Spleen (tissue), 11 donors: ENCODE data around the gene NT5DC2. TPM values are rescaled to one million over a fixed set of nuclear protein-coding genes. Genes with fewer than 3 reads are reported as not detected.
A peak's percentile ranks its signal among the peaks of the same experiment; 100 is the strongest.

Experiments used
- DNase-seq: peaks from one replicate; pipeline ENCODE4 v3.0.0-alpha.2; 2020
- H3K27ac ChIP-seq, 8 donors: fragments of 200-600 bp; sonication (generic) in 7 of 8; 1 replicate in 4 of 8; 2 replicates in 4 of 8; pipeline versions ENCODE4 v1.5.0 to v1.8.0; 2016 to 2021; ENCODE audit warnings: inconsistent platforms in 4 of 8, mild to moderate bottlenecking in 4 of 8, moderate library complexity in 1 of 8
- H3K27me3 ChIP-seq, 7 donors: fragments of 200-600 bp; sonication (generic) in 6 of 7; replicated peaks in 1 of 7; 1 replicate in 4 of 7; 2 replicates in 3 of 7; pipeline versions ENCODE4 v1.5.0 to v1.8.0; 2016 to 2021; ENCODE audit warnings: inconsistent platforms in 3 of 7, mild to moderate bottlenecking in 1 of 7
- H3K36me3 ChIP-seq, 6 donors: fragments of 200-600 bp; sonication (generic) in 5 of 6; 1 replicate in 4 of 6; 2 replicates in 2 of 6; pipeline versions ENCODE4 v1.5.0 to v1.8.0; 2016 to 2021; ENCODE audit warnings: inconsistent platforms in 2 of 6
- H3K4me1 ChIP-seq, 6 donors: fragments of 200-600 bp; sonication (generic) in 5 of 6; 1 replicate in 3 of 6; 2 replicates in 3 of 6; pipeline versions ENCODE4 v1.5.0 to v1.8.0; 2016 to 2021; ENCODE audit warnings: inconsistent platforms in 3 of 6
- H3K4me3 ChIP-seq, 8 donors: fragments of 200-600 bp; sonication (generic) in 7 of 8; 1 replicate in 4 of 8; 2 replicates in 4 of 8; pipeline versions ENCODE4 v1.5.0 to v1.8.0; 2016 to 2021; ENCODE audit warnings: inconsistent platforms in 4 of 8, mild to moderate bottlenecking in 4 of 8, moderate library complexity in 2 of 8
- H3K9me3 ChIP-seq, 8 donors: fragments of 200-600 bp; sonication (generic) in 7 of 8; 1 replicate in 4 of 8; 2 replicates in 4 of 8; pipeline versions ENCODE4 v1.5.0 to v1.8.0; 2016 to 2021; ENCODE audit warnings: inconsistent platforms in 4 of 8
- CTCF ChIP-seq, 11 experiments: fragments of 200-600 bp in 7 of 11; fragments of 450-650 bp in 4 of 11; sonication (generic) in 4 of 11; IDR thresholded peaks in 8 of 11; conservative IDR thresholded peaks in 3 of 11; 1 replicate in 7 of 11; 2 replicates in 4 of 11; pipeline versions ENCODE4 v1.4.0 to v1.8.0; 2016 to 2021; ENCODE audit warnings: antibody characterized with exemption in 11 of 11, inconsistent platforms in 4 of 11, mild to moderate bottlenecking in 1 of 11
- POLR2A ChIP-seq, 3 donors: fragments of 450-650 bp; IDR thresholded peaks; one replicate each; pipeline ENCODE4 v1.5.1; 2017; ENCODE audit warnings: antibody characterized with exemption in 3 of 3, mild to moderate bottlenecking in 1 of 3
- POLR2AphosphoS5 ChIP-seq, 3 donors: sonication (generic); formaldehyde crosslinking; IDR thresholded peaks; one replicate each; pipeline ENCODE4 v1.5.1; 2017; ENCODE audit warnings: antibody characterized with exemption in 3 of 3
- WGBS, 5 donors: extraction: QIAGEN DNeasy Blood & Tissue Kit in 3 of 5; methylation state at CpG; one replicate each; pipeline versions ENCODE4 v1.1.5 to v1.1.7; 2013 to 2018; 5-methylcytosine and 5-hydroxymethylcytosine counted together
- intact Hi-C: fragments of 100-400 bp; cut with DNase I; formaldehyde crosslinking; loops from one replicate; pipeline ENCODE4 v1.15.0; 2023; ENCODE audit warnings: low total_unique reads
- polyA plus RNA-seq, 3 donors: library from polyadenylated mRNA; stranded (reverse); fragments of 200-250 nt; gene quantifications; one replicate each; pipeline ENCODE4 v1.2.1, GENCODE V29; 2013
- total RNA-seq, 7 donors: library from RNA; depleted of rRNA in 3 of 7; stranded (reverse); fragments of >200 nt in 3 of 7; fragmentation: NEBNext Ultra II Directional in 4 of 7; extraction: Animal tissue kit (Norgen Biotek cat#: 25700) in 4 of 7; gene quantifications; one replicate each; pipeline versions ENCODE4 v1.1.0 to v1.2.1, GENCODE V29; 2016 to 2021
- donor health status: healthy with polysubstance abuse.
- donor health status: DM: no; HTN: no; CAD: no; lungs with moderate emphysema.
- donor health status: DM: no; HTN: no; CAD: no.
- donor health status: Bipolar disorder and iron deficiency.
- donor health status: healthy.
- donor health status: DM: no; HTN: no; CAD: no.
- donor health status: DM: yes; HTN: yes; CAD: no.

The NT5DC2 gene
- total and polyA plus RNA-seq, 10 donors, result 7.8 to 26.0 (median 11.3) TPM

DNA sequence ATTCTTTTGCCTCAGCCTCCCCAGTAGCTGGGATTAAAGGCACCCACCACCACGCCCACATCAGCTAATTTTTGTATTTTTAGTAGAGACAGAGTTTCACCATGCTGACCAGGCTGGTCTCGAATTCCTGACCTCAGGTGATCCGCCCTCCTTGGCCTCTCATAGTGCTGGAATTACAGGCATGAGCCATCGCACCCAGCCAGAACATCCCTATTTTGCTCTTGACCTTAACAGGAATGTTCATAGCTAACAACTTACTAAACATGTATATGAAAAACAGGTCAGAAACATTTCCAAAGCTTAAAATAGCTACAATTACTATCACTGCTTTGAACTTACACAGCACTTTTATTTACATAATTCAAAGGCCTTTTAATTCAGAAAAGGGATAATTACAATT is 36.4 kb upstream of the NT5DC2 start:
- intact Hi-C loops, result no loop called here
- H3K36me3 ChIP-seq, result peaks cover 4 to 98% (median 34%) of the 10 kb centered on the region in 6 donors
- H3K9me3 ChIP-seq, result no peaks in the 10 kb centered on the region

GRCh38 chr3:52568069-52568468 is 34.4 kb upstream of the NT5DC2 start:
- 89 to 100% (median 96%) methylated on average over 2 of the region's 2 CpGs for WGBS, 5 donors
- TF ChIP-seq CTCF (IDR thresholded peaks at IDR 0.05 in 8 of 11, conservative IDR thresholded peaks at IDR 0.05 in 3 of 11) (no peak), POLR2AphosphoS5 (IDR thresholded peaks at IDR 0.05) (no peak), POLR2A (IDR thresholded peaks at IDR 0.05) (no peak)
- H3K36me3 ChIP-seq, result peaks cover 0 to 98% (median 31%) of the 10 kb centered on the region in 6 donors
- no peak for DNase-seq
- intact Hi-C loops, result no loop called here
- H3K27ac ChIP-seq, result no peak overlapping the region
- no peak overlapping the region for H3K4me3 ChIP-seq
- peaks cover 0 to 8% (median 0%) of the 10 kb centered on the region in 6 donors for H3K4me1 ChIP-seq
- H3K9me3 ChIP-seq, result no peaks in the 10 kb centered on the region
- no peaks in the 10 kb centered on the region for H3K27me3 ChIP-seq

More for the DNA sequence above, 36.4 kb upstream of the NT5DC2 start:
- Histone ChIP-seq H3K27ac (no peak overlapping the region), H3K27me3 (no peaks in the 10 kb centered on the region), H3K4me1 (no peaks in the 10 kb centered on the region), H3K4me3 (no peak overlapping the region)
- TF ChIP-seq POLR2AphosphoS5 (IDR thresholded peaks at IDR 0.05) (no peak), CTCF (IDR thresholded peaks at IDR 0.05 in 8 of 11, conservative IDR thresholded peaks at IDR 0.05 in 3 of 11) (no peak), POLR2A (IDR thresholded peaks at IDR 0.05) (no peak)
- 93 to 98% (median 97%) methylated on average over 4 of the region's 4 CpGs for WGBS, 5 donors
- DNase-seq, result no peak

- Histone ChIP-seq H3K9me3 (no peaks in the 10 kb centered on the region), H3K4me1 (peaks cover 0 to 19% (median 6%) of the 10 kb centered on the region in 6 donors), H3K27me3 (no peaks in the 10 kb centered on the region), H3K36me3 (peaks cover 0 to 98% (median 56%) of the 10 kb centered on the region in 6 donors), H3K4me3 (no peak overlapping the region), H3K27ac (no peak overlapping the region)
- no peak for DNase-seq
- intact Hi-C loops, result no loop called here
- 42 to 73% (median 63%) methylated on average over 2 of the region's 2 CpGs for WGBS, 5 donors
- TF ChIP-seq POLR2A (IDR thresholded peaks at IDR 0.05) (no peak), CTCF (IDR thresholded peaks at IDR 0.05 in 8 of 11, conservative IDR thresholded peaks at IDR 0.05 in 3 of 11) (no peak), POLR2AphosphoS5 (IDR thresholded peaks at IDR 0.05) (no peak)
Measured at GRCh38 chr3:52563984-52564383, 30.3 kb upstream of the NT5DC2 start.

GRCh38 chr3:52561028-52561747 is 27.5 kb upstream of the NT5DC2 start:
- no peak for DNase-seq

More at GRCh38 chr3:52561028-52561747, 27.5 kb upstream of the NT5DC2 start:
- peaks cover 3 to 99% (median 70%) of the 10 kb centered on the region in 6 donors for H3K36me3 ChIP-seq
- WGBS, 5 donors, result 66 to 89% (median 77%) methylated on average over 4 of the region's 4 CpGs
- H3K4me1 ChIP-seq, result peaks cover 0 to 27% (median 6%) of the 10 kb centered on the region in 6 donors
- no peaks in the 10 kb centered on the region for H3K27me3 ChIP-seq
- no peak overlapping the region for H3K4me3 ChIP-seq
- H3K9me3 ChIP-seq, result no peaks in the 10 kb centered on the region
- peak overlapping the region in 1 of 8 donors; percentile 21 for H3K27ac ChIP-seq
- TF ChIP-seq POLR2AphosphoS5 (IDR thresholded peaks at IDR 0.05) (no peak), CTCF (IDR thresholded peaks at IDR 0.05 in 8 of 11, conservative IDR thresholded peaks at IDR 0.05 in 3 of 11) (no peak), POLR2A (IDR thresholded peaks at IDR 0.05) (no peak)
- intact Hi-C loops, result no loop called here
